K562 (cell line): ENCODE measurements around the gene WNK1. TPM values are rescaled to one million over a fixed set of nuclear protein-coding genes. Genes with fewer than 3 reads are reported as not detected.
A peak's percentile ranks its signal among the peaks of the same experiment; 100 is the strongest.

Experiments
- DMBX1 ChIP-seq: fragments of 250-450 bp; sonication (Bioruptor Pico); IDR thresholded peaks from 2 replicates; pipeline ENCODE4 v1.8.0; 2022; ENCODE audit warnings: inconsistent platforms, mild to moderate bottlenecking, moderate library complexity, borderline replicate concordance
- EHMT2 ChIP-seq: fragments of 450-650 bp; IDR thresholded peaks from 2 replicates; pipeline ENCODE4 v1.6.1; 2018; ENCODE audit warnings: antibody characterized with exemption
- ELK3 ChIP-seq: fragments of 450-650 bp; formaldehyde crosslinking; IDR thresholded peaks from 2 replicates; pipeline ENCODE4 v1.4.0; 2020; ENCODE audit warnings: mild to moderate bottlenecking
- EZH2 ChIP-seq: IDR thresholded peaks from 2 replicates; pipeline ENCODE4 v1.6.1; 2012; ENCODE audit warnings: low read depth, mild to moderate bottlenecking, inconsistent platforms, low read length, borderline replicate concordance
- FOXM1 ChIP-seq, 2 experiments: fragments of 450-650 bp in 1 of 2; sonication (generic) in 1 of 2; formaldehyde crosslinking in 1 of 2; IDR thresholded peaks; 2 replicates each; pipeline versions ENCODE4 v1.6.1 to v1.9.0; 2017 to 2022; ENCODE audit warnings: low read depth in 2 of 2, mild to moderate bottlenecking in 2 of 2, missing genetic modification reagents in 1 of 2, moderate library complexity in 1 of 2
- HMGN3 ChIP-seq: IDR thresholded peaks from 2 replicates; pipeline ENCODE4 v1.6.1; 2011; ENCODE audit warnings: borderline replicate concordance, low read depth, mild to moderate bottlenecking, mixed read lengths, low read length; ENCODE audit not compliant: insufficient read length; ENCODE audit errors: extremely low read depth
- ILF3 ChIP-seq: fragments of 450-650 bp; IDR thresholded peaks from 2 replicates; pipeline ENCODE4 v1.6.1; 2018; ENCODE audit warnings: antibody characterized with exemption, mild to moderate bottlenecking, moderate library complexity, borderline replicate concordance
- KLF16 ChIP-seq: IDR thresholded peaks from 2 replicates; pipeline ENCODE4 v1.6.1; 2016; ENCODE audit warnings: antibody characterized with exemption
- PCBP2 ChIP-seq: fragments of 200-400 bp; formaldehyde crosslinking; IDR thresholded peaks from 2 replicates; pipeline ENCODE4 v1.6.1; 2018; ENCODE audit warnings: low read length, low read depth, mild to moderate bottlenecking, moderate library complexity; ENCODE audit not compliant: poor library complexity, severe bottlenecking
- SIX5 ChIP-seq, 2 experiments: IDR thresholded peaks; 2 replicates each; pipeline ENCODE4 v1.6.1; 2011; ENCODE audit warnings: low read length in 2 of 2, borderline replicate concordance in 1 of 2, low read depth in 1 of 2, mild to moderate bottlenecking in 1 of 2, moderate library complexity in 1 of 2; ENCODE audit not compliant: insufficient read depth in 1 of 2
- SRF ChIP-seq, 2 experiments: fragments of 250-450, 450-650 bp in 1 of 2; sonication (Bioruptor Pico) in 1 of 2; sonication (generic) in 1 of 2; formaldehyde crosslinking; IDR thresholded peaks; 2 replicates each; pipeline versions ENCODE4 v1.5.0 to v1.5.1; 2020 to 2022; ENCODE audit warnings: mild to moderate bottlenecking in 1 of 2, missing genetic modification reagents in 1 of 2
- SRSF9 ChIP-seq: fragments of 200-400 bp; formaldehyde crosslinking; IDR thresholded peaks from 2 replicates; pipeline ENCODE4 v1.6.1; 2017; ENCODE audit warnings: low read depth, low read length, borderline replicate concordance
- UBTF ChIP-seq, 2 experiments: IDR thresholded peaks; 2 replicates each; pipeline ENCODE4 v1.6.1; 2012; ENCODE audit warnings: improper control_type of control experiment in 2 of 2, low read depth in 2 of 2, low read length in 2 of 2, borderline replicate concordance in 1 of 2
- YY1 ChIP-seq, 3 experiments: IDR thresholded peaks; 2 replicates each; pipeline ENCODE4 v1.6.1; 2011; ENCODE audit warnings: low read length in 2 of 3, mild to moderate bottlenecking in 2 of 3, moderate library complexity in 2 of 3, borderline replicate concordance in 1 of 3, control low read depth in 1 of 3, low read depth in 1 of 3; ENCODE audit not compliant: insufficient read depth in 3 of 3, insufficient replicate concordance in 2 of 3, control insufficient read depth in 1 of 3, insufficient read length in 1 of 3; ENCODE audit errors: extremely low read depth in 1 of 3
- ZBTB34 ChIP-seq: fragments of 250-450 bp; sonication (Bioruptor Pico); IDR thresholded peaks from 2 replicates; pipeline ENCODE4 v1.8.0; 2021; ENCODE audit warnings: mild to moderate bottlenecking, moderate library complexity
- ZC3H11A ChIP-seq: IDR thresholded peaks from 2 replicates; pipeline ENCODE4 v1.6.1; 2012; ENCODE audit warnings: low read depth, low read length, improper control_type of control experiment
- ZNF24 ChIP-seq: fragments of 450-650 bp; IDR thresholded peaks from 2 replicates; pipeline ENCODE4 v1.6.1; 2016
- ZNF316 ChIP-seq: fragments of 450-650 bp; IDR thresholded peaks from 2 replicates; pipeline ENCODE4 v1.6.1; 2016
- ZNF384 ChIP-seq: IDR thresholded peaks from 2 replicates; pipeline ENCODE4 v1.6.1; 2012; ENCODE audit warnings: low read depth, low read length, improper control_type of control experiment
- ZNF551 ChIP-seq: fragments of 250-450 bp; sonication (Bioruptor Pico); IDR thresholded peaks from 2 replicates; pipeline ENCODE4 v1.5.0; 2021; ENCODE audit warnings: mild to moderate bottlenecking, moderate library complexity
- ZNF644 ChIP-seq: fragments of 200-800 bp; sonication (Bioruptor generic); IDR thresholded peaks from 2 replicates; pipeline ENCODE4 v1.6.1; 2016; ENCODE audit warnings: low read depth, missing genetic modification characterization, missing compliant biosample characterization
- ZNF668 ChIP-seq: fragments of 250-450 bp; sonication (Bioruptor Pico); IDR thresholded peaks from 2 replicates; pipeline ENCODE4 v1.8.0; 2022; ENCODE audit warnings: mild to moderate bottlenecking, inconsistent platforms
- polyA plus RNA-seq, 8 experiments: library from polyadenylated mRNA; depleted of rRNA in 4 of 8; stranded (reverse) in 5 of 8; unstranded in 3 of 8; fragments of >200 nt; fragmentation: Nextera tagmentation in 2 of 8; fragmentation: Illumina TruSeq in 1 of 8; extraction: Ambion mirVana in 2 of 8; extraction: Trizol in 1 of 8; gene quantifications; 2 replicates each; pipeline versions ENCODE4 v1.2.1 to v1.2.3, GENCODE V29; 2011 to 2014; ENCODE audit warnings: inconsistent platforms in 1 of 8, missing spikeins in 1 of 8
- total RNA-seq, 7 experiments: library from RNA; depleted of rRNA in 6 of 7; stranded (reverse); fragments of >200 nt in 6 of 7; fragmentation: Illumina TruSeq in 2 of 7; extraction: Trizol in 2 of 7; gene quantifications; 2 replicates each; pipeline versions ENCODE4 v1.2.1 to v1.2.3, GENCODE V29; 2011 to 2021; ENCODE audit warnings: low replicate concordance in 1 of 7

The WNK1 gene
- total and polyA plus RNA-seq, 9 of the 15 experiments (the other 6 are each of a cell fraction or from before 2014, with no cell fraction given), result 4.3 to 73.9 (median 31.0) TPM

- TF ChIP-seq FOXM1 (IDR thresholded peaks at IDR 0.05; ENCODE audit: low read depth) (0 out of 2 replicates have a peak, but pooled peaks have one; percentile 1), FOXM1 (CRISPR knock-in tag; IDR thresholded peaks at IDR 0.05; ENCODE audit: low read depth) (no peak), UBTF (IDR thresholded peaks at IDR 0.05; ENCODE audit: borderline replicate concordance in 1 of 2, low read depth in 2 of 2, low read length in 2 of 2) (no peak), SRF (CRISPR knock-in tag; IDR thresholded peaks at IDR 0.05) (peak in 1 of 2 experiments; percentile 62; a peak in 1 of 4 replicates), ZBTB34 (CRISPR knock-in tag) (no peak), KLF16 (peak; percentile 6; the same call in 1 of the 2 replicates), ILF3 (no peak), EZH2 (no peak), ZNF644 (tag) (no peak), HMGN3 (no peak), SIX5 (IDR thresholded peaks at IDR 0.05; ENCODE audit: borderline replicate concordance in 1 of 2, insufficient read depth in 1 of 2, low read depth in 1 of 2, low read length in 2 of 2) (peak; percentile 36 to 40; a peak in 2 of 4 replicates), ZNF551 (CRISPR knock-in tag) (no peak), PCBP2 (no peak), ZNF384 (peak; percentile 99), ZNF668 (CRISPR knock-in tag) (no peak), ZNF316 (no peak; the same call in 1 of the 2 replicates), DMBX1 (CRISPR knock-in tag) (no peak), YY1 (IDR thresholded peaks at IDR 0.05; ENCODE audit: borderline replicate concordance in 1 of 3, control insufficient read depth in 1 of 3, extremely low read depth in 1 of 3, insufficient read depth in 3 of 3, insufficient read length in 1 of 3, insufficient replicate concordance in 2 of 3, low read depth in 1 of 3, low read length in 2 of 3) (peak in 2 of 3 experiments; percentile 52 to 56), ZNF24 (no peak; the same call in 1 of the 2 replicates), EHMT2 (no peak), ELK3 (no peak), ZC3H11A (no peak), SRSF9 (no peak)
Measured at GRCh38 chr12:949453-950191, 197.2 kb downstream of the WNK1 start, which contains the start of gene RAD52 (continued).
